NCI-H345 treated with DMSO at 0.1 percent for 48 hours (cell line): ENCODE results near the gene TARBP1.
"Not testable (repeated sequence)": the region's sequence is repeated elsewhere in the genome, so short reads cannot be mapped to it uniquely, and the experiment has no call there.

Source experiments
- DNase-seq: peaks from one replicate; lab custom pipeline; 2025; ENCODE audit not compliant: unreplicated experiment; lab: John Stamatoyannopoulos, UW

TARBP1 gene

GRCh38 chr1:234396092-234396491 is 82.9 kb downstream of the TARBP1 start:
- DNase-seq = no peak

GRCh38 chr1:234395297-234395696 is 83.7 kb downstream of the TARBP1 start:
- no peak for DNase-seq

DNA sequence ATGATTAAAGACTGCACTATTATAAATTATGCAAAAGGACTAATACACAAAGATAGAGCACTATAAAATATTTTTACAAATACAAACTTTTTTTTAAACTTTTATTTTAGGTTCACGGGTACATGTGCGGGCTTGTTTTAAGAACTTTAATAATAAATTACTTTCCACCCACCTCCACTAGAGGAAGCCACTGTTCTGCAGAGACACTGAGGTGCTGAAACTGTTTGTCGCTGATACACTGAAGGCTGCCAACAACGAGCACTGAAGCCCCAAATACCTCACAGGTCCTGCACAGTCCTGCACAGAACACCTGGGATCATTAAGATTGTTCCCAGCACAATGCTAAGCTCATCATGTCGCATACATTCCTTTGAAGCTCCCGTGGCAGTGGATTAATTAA is 85.8 kb downstream of the TARBP1 start:
- DNase-seq = no peak

- DNase-seq = no peak
These were observed 90.9 kb downstream of the TARBP1 start for GRCh38 chr1:234388094-234388493.

DNA sequence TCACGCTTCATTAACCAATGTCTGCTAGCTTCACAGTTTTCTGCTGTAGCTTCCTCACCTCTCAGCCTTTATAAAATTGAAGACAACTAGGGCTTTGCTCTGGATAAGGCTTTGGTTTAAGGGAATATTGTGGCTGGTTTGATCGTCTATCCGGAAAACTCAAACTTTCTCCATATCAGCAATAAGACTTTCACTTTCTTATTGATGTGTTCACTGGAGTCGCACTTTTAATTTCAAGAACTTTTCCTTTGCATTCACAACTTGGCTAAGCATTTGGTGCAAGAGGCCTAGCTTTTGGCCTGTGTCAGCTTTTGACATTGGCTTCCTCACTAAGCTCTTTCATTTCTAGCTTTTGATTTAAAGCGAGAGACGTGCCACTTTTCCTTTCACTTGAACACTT is 92.9 kb downstream of the TARBP1 start:
- DNase-seq = no peak

GRCh38 chr1:234381699-234382555 is 97.1 kb downstream of the TARBP1 start:
- no peak for DNase-seq

DNA sequence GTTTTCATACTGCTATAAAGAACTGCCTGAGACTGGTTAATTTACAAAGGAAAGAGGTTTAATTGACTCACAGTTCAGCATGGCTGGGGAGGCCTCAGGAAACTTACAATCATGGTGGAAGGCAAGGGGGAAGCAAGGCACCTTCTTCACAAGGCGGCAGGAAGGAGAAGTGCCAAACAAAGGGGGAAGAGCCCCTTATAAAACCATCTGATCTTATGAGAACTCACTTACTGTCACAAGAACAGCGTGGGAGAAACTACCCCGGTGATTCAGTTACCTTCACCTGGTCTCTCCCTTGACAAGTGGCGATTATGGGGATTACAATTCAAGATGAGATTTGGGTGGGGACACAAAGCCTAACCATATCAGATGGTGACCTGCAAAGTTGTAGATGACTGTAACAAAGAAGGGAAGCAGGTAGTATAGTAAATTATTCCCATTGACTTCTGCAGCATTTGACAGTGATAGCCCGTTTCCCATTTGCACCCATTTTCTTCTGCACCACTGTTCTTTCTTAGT is 99.3 kb downstream of the TARBP1 start:
- DNase-seq = not testable (repeated sequence)

- no peak for DNase-seq
These were observed 103.3 kb downstream of the TARBP1 start for GRCh38 chr1:234375672-234376071.

DNA sequence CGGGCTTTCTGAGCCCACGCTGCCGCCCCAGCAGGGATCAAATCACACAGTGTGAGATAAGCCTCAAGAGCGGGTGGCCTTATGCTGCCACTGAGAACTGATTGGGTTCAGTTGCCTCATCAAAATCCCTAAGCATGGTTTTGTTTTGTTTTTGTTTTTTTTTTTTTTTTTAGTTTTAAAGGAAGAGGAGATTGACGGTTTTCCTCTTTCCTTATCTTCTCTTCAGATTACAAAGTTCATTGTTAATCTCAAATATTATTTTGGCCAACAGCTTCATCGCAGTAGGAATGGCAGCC is 105.1 kb downstream of the TARBP1 start:
- no peak for DNase-seq

GRCh38 chr1:234373064-234373958 is 105.7 kb downstream of the TARBP1 start, which contains the start of gene COA6:
TSS of gene COA6 (plus strand) at chr1:234373456. CDS start at chr1:234373467, 11 bp downstream.
- DNase-seq = peak; percentile 91

DNA sequence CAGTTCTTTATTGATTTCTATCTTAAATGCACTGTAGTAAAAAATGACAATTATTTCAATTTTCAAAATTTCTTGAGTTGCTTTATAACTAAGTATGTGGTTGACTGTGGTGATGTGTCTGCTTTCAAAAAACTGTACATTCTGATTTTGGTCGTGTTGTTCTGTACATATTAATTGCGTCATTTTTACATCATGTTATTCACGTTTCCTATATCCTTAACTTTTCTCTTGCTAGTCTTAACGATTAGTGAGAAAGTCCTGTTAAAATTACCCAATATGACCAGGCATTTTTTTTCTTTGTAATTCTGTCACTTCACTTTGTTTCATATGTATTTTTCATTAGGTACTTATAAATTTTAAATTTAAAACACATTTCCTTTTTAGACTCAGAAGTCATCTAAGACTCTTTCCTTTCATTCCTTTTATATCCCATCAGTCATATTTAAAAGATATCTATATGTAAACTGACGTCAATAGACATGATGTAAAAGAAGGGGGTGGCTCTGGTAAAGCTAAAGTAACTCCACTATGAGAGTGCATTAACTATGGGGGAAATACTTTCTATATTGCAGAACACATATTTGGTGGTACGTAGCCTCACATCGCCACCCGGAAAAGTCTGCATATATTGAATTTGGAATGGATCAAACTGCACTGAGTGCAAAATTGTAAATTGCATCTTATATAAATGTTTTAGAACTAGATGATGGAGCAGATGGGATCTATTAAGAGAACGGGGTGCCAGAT is 106.8 kb downstream of the TARBP1 start:
- no peak for DNase-seq

GRCh38 chr1:234371414-234371813 is 107.6 kb downstream of the TARBP1 start:
- peak; percentile 49 for DNase-seq

- no peak for DNase-seq
These were observed 109.2 kb downstream of the TARBP1 start for GRCh38 chr1:234369784-234370183.

GRCh38 chr1:234369033-234369430 is 109.9 kb downstream of the TARBP1 start:
- DNase-seq = no peak

DNA sequence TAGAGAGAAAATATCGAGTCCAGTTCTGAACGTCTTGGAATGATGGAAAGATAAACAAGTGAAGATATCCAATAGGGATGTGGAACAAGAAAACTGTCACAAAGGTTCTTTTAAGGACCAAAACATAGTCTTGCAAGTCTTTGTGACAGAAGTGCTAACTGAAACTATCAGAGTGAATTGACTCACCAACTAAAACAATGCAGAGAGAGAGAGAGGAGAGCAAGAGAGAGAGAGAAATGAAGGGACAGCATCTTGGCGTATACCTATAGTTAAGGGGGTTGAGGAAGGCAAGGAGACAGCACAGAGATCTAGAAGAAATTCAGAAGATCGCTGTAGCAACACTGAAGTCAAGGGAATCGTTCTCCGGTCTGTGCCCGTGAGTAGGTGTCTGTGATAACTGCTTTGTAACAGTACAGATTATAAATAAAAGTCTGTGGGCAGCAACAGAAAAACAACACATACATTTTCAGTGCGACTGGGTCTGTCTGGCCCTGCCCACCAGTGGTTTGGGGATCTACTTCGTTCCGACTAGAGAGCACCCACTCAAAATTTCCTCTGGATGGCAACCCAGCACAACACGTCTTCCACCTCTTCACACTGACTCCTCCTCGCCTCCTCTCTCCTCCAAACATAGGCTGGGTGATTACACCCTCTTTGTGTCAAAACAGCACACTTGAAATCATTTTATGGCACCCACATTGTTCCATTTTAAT is 110.5 kb downstream of the TARBP1 start:
- no peak for DNase-seq

DNA sequence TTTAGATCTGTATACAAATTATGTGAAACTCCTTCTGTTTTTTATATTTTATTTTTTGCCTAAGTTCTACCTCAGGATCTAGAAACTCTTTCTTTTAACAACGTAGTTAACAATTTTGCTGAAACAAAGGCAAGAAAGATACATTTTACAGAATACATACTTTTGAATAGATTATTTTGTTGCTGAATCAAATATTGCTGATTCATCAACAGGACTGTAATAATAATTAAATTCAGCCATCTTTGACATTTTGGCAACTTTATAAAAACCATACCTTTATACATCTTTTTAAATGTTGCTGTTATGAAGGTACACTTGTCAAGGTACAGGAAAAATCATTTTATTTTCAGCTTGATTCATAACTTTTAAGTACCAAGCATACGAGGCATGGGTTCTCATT is 116.4 kb downstream of the TARBP1 start:
- DNase-seq = no peak

DNA sequence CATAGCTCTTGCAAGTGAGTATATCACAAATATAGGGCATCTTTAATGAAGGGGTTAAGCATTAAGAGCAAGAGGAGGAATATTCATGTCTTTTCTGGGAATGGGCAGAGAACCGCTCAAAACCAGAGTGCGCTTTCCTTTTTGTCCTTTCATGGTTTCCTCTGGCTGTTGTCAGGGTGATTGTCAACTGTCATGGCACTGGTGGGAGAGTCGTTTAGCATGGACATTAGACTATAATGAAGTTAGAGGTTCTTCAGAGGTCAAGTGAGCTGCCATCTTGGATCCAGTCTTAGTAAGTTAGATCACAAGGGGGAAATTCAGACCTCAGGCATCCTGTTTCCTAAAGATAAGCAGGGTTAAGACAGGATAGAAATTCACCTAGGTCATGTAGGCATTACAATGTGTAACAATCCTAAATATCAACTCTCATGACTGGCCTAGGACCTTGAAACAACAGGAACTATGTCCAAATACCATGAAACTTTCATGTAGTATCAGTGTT is 117.8 kb downstream of the TARBP1 start:
- DNase-seq = no peak

GRCh38 chr1:234357831-234358230 is 121.1 kb downstream of the TARBP1 start:
- DNase-seq = no peak

DNA sequence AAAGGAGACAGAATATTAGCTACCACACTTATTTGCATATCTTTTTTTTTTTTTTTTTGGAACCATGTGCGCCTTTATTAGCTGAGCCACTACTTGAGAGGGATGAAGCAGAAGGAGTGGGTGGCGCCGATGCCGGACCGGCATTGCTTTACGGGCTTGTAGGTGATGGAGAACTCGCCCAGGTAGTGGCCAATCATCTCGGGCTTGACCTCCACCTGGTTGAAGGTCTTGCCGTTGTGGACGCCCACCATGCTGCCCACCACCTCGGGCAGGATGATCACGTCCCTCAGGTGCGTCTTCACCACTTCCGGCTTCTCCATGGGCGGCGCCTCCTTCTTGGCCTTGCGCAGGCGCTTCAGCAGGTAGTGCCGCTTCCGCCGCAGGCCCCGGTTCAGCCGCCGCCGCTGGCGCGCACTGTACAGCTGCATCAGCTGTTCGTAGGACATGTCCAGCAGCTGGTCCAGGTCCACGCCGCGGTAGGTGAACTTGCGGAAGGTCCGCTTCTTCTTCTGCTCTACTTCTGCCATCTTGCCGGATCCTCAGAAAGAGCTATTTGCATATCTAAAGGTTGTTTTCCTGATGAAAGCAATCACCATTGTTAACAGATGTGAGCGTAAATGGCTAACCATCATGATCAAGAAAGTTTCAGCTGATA is 122.2 kb downstream of the TARBP1 start:
- DNase-seq = peak; percentile 52
